ENCODE data around the gene RNF141. TPM values are rescaled to one million over a fixed set of nuclear protein-coding genes. Genes with fewer than 3 reads are reported as not detected.

RNF141 gene
- polyA plus RNA-seq, 1 of the 3 experiments (the other 2 are of a cell fraction): 6.9 TPM

GRCh38 chr11:10495464-10495786 is 45.6 kb downstream of the RNF141 start:
- no peaks in the 10 kb centered on the region for H3K36me3 ChIP-seq (replicated peaks in 1 of 2; ENCODE audit: control insufficient read depth in 1 of 2, insufficient read depth in 2 of 2, low read length in 1 of 2)
- H3K4me3 ChIP-seq (ENCODE audit: low read depth in 2 of 2, low read length in 1 of 2): no peak overlapping the region
- H3K27ac ChIP-seq (ENCODE audit: low read depth in 2 of 2, low read length in 1 of 2): no peak overlapping the region
- 100% methylated on average over 3 of the region's 8 CpGs for WGBS (ENCODE audit: low lambda C conversion rate)
- no peak overlapping the region for H3K9ac ChIP-seq
- TF ChIP-seq RAD21 (IDR thresholded peaks at IDR 0.05; ENCODE audit: low read length): no peak
- no peak for TF ChIP-seq NFIC (IDR thresholded peaks at IDR 0.05; ENCODE audit: borderline replicate concordance)
- TF ChIP-seq TAF1 (IDR thresholded peaks at IDR 0.05; ENCODE audit: borderline replicate concordance, low read depth, low read length): no peak
- no peak for TF ChIP-seq GABPA (IDR thresholded peaks at IDR 0.05; ENCODE audit: low read depth)
- TF ChIP-seq TEAD4 (IDR thresholded peaks at IDR 0.05; ENCODE audit: borderline replicate concordance, insufficient read depth): no peak
- no peak for TF ChIP-seq IRF3 (IDR thresholded peaks at IDR 0.05; ENCODE audit: low read depth, low read length)
- TF ChIP-seq PBX3 (IDR thresholded peaks at IDR 0.05): no peak
- no peak for TF ChIP-seq CHD2 (IDR thresholded peaks at IDR 0.05; ENCODE audit: low read length, partially characterized antibody)
- no peak for TF ChIP-seq EP300 (IDR thresholded peaks at IDR 0.05; ENCODE audit: borderline replicate concordance in 1 of 2, low read depth in 1 of 2, low read length in 1 of 2)
- no peak for TF ChIP-seq RFX5 (IDR thresholded peaks at IDR 0.05; ENCODE audit: low read length)
- TF ChIP-seq JUND (IDR thresholded peaks at IDR 0.05): no peak
- peaks cover 7 to 10% of the 10 kb centered on the region in 2 experiments; a peak in 3 of 4 replicates for H3K4me1 ChIP-seq (ENCODE audit: control insufficient read depth in 1 of 2, insufficient read depth in 2 of 2, low read depth in 1 of 2, low read length in 1 of 2)
- H3K9me3 ChIP-seq: no peaks in the 10 kb centered on the region
- H2AFZ ChIP-seq (ENCODE audit: low read depth): no peak overlapping the region
- no peaks in the 10 kb centered on the region for H4K20me1 ChIP-seq (ENCODE audit: insufficient read depth)
- ChIA-PET CTCF (interaction anchor here (1.0 kb wide), 1 partner anchor 45 kb away, joined by 4 read pairs; the partner anchor contains the start of gene RNF141), POLR2A (no interaction called here)
- no peak for DNase-seq
- H3K9me2 ChIP-seq: no peaks in the 10 kb centered on the region
- H3K27me3 ChIP-seq (ENCODE audit: insufficient read depth): no peaks in the 10 kb centered on the region
- no peaks in the 10 kb centered on the region for H3K79me2 ChIP-seq (ENCODE audit: insufficient read depth)
- H3F3A ChIP-seq (replicated peaks; ENCODE audit: insufficient read depth): peaks cover 12% of the 10 kb centered on the region
- H3K4me2 ChIP-seq: no peak overlapping the region

- 96% methylated on average over 11 of the region's 14 CpGs for WGBS (ENCODE audit: low lambda C conversion rate)
- Histone ChIP-seq H4K20me1 (ENCODE audit: insufficient read depth) (no peaks in the 10 kb centered on the region), H3K4me3 (ENCODE audit: low read depth in 2 of 2, low read length in 1 of 2) (no peak overlapping the region), H3K79me2 (ENCODE audit: insufficient read depth) (no peaks in the 10 kb centered on the region), H3K4me2 (no peak overlapping the region), H3K9me2 (no peaks in the 10 kb centered on the region), H3K27me3 (ENCODE audit: insufficient read depth) (no peaks in the 10 kb centered on the region), H3K4me1 (ENCODE audit: control insufficient read depth in 1 of 2, insufficient read depth in 2 of 2, low read depth in 1 of 2, low read length in 1 of 2) (peaks cover 7 to 12% of the 10 kb centered on the region in 2 experiments; a peak in 3 of 4 replicates), H3F3A (replicated peaks; ENCODE audit: insufficient read depth) (peaks cover 12% of the 10 kb centered on the region), H3K27ac (ENCODE audit: low read depth in 2 of 2, low read length in 1 of 2) (no peak overlapping the region), H2AFZ (ENCODE audit: low read depth) (no peak overlapping the region), H3K9me3 (no peaks in the 10 kb centered on the region), H3K9ac (no peak overlapping the region), H3K36me3 (replicated peaks in 1 of 2; ENCODE audit: control insufficient read depth in 1 of 2, insufficient read depth in 2 of 2, low read length in 1 of 2) (no peaks in the 10 kb centered on the region)
- ChIA-PET CTCF (interaction anchor here (1.0 kb wide), 1 partner anchor 46 kb away, joined by 4 read pairs; the partner anchor contains the start of gene RNF141), POLR2A (no interaction called here)
- DNase-seq: no peak
- TF ChIP-seq PBX3 (IDR thresholded peaks at IDR 0.05): no peak
- no peak for TF ChIP-seq FOXM1 (IDR thresholded peaks at IDR 0.05; ENCODE audit: low read depth)
- TF ChIP-seq TAF1 (IDR thresholded peaks at IDR 0.05; ENCODE audit: borderline replicate concordance, low read depth, low read length): no peak
- no peak for TF ChIP-seq GABPA (IDR thresholded peaks at IDR 0.05; ENCODE audit: low read depth)
- no peak for TF ChIP-seq SIN3A (IDR thresholded peaks at IDR 0.05; ENCODE audit: borderline replicate concordance, low read depth, low read length)
- TF ChIP-seq ZBTB33 (IDR thresholded peaks at IDR 0.05; ENCODE audit: borderline replicate concordance, low read depth): no peak
- TF ChIP-seq TCF12 (IDR thresholded peaks at IDR 0.05): no peak
- no peak for TF ChIP-seq GATA2 (CRISPR knock-in tag; IDR thresholded peaks at IDR 0.05)
- TF ChIP-seq EZH2phosphoT487 (IDR thresholded peaks at IDR 0.05; ENCODE audit: borderline replicate concordance, low read depth): no peak
- TF ChIP-seq RAD21 (IDR thresholded peaks at IDR 0.05; ENCODE audit: low read length): no peak
- TF ChIP-seq IRF3 (IDR thresholded peaks at IDR 0.05; ENCODE audit: low read depth, low read length): no peak
- no peak for TF ChIP-seq EP300 (IDR thresholded peaks at IDR 0.05; ENCODE audit: borderline replicate concordance in 1 of 2, low read depth in 1 of 2, low read length in 1 of 2)
Observed at GRCh38 chr11:10494636-10495463, 46.1 kb downstream of the RNF141 start.

Measured in SK-N-SH (cell line).